ENCODE data around the gene GTF2A1. TPM values are rescaled to one million over a fixed set of nuclear protein-coding genes. Genes with fewer than 3 reads are reported as not detected.

Gene GTF2A1
- total RNA-seq, 1 donor from 2014 or later = 26.1 TPM

GRCh38 chr14:81137316-81137715 is 83.4 kb downstream of the GTF2A1 start:
- H3K4me3 ChIP-seq = no peak overlapping the region
- no peaks in the 10 kb centered on the region for H3K9me3 ChIP-seq
- no peaks in the 10 kb centered on the region for H3K27me3 ChIP-seq (ENCODE audit: low read depth)
- H3K27ac ChIP-seq = no peak overlapping the region
- DNase-seq (no peak), ATAC-seq (no peak)
- no peaks in the 10 kb centered on the region for H3K36me3 ChIP-seq
- no peak for TF ChIP-seq CTCF (IDR thresholded peaks at IDR 0.05)
- no peaks in the 10 kb centered on the region for H3K4me1 ChIP-seq
- intact Hi-C loops (cut with DNase I) = no loop called here

- H3K4me3 ChIP-seq = no peak overlapping the region
- TF ChIP-seq CTCF (IDR thresholded peaks at IDR 0.05) = no peak
- ATAC-seq = no peak
- intact Hi-C loops (cut with DNase I) = no loop called here
- H3K27ac ChIP-seq = no peak overlapping the region
- H3K36me3 ChIP-seq = no peaks in the 10 kb centered on the region
- DNase-seq = no peak
- no peaks in the 10 kb centered on the region for H3K9me3 ChIP-seq
- no peaks in the 10 kb centered on the region for H3K4me1 ChIP-seq
- no peaks in the 10 kb centered on the region for H3K27me3 ChIP-seq (ENCODE audit: low read depth)
Observed at GRCh38 chr14:81133400-81133799, 87.4 kb downstream of the GTF2A1 start.

- no peaks in the 10 kb centered on the region for H3K9me3 ChIP-seq
- no peak for ATAC-seq
- H3K36me3 ChIP-seq = no peaks in the 10 kb centered on the region
- no peak overlapping the region for H3K27ac ChIP-seq
- intact Hi-C loops (cut with DNase I) = no loop called here
- TF ChIP-seq CTCF (IDR thresholded peaks at IDR 0.05) = no peak
- H3K4me3 ChIP-seq = no peak overlapping the region
- no peak for DNase-seq
- H3K27me3 ChIP-seq (ENCODE audit: low read depth) = no peaks in the 10 kb centered on the region
- no peaks in the 10 kb centered on the region for H3K4me1 ChIP-seq
Observed at GRCh38 chr14:81132468-81132867, 88.3 kb downstream of the GTF2A1 start.

GRCh38 chr14:81129242-81129641 is 91.5 kb downstream of the GTF2A1 start:
- intact Hi-C loops (cut with DNase I) = no loop called here
- TF ChIP-seq CTCF (IDR thresholded peaks at IDR 0.05) = no peak
- no peaks in the 10 kb centered on the region for H3K9me3 ChIP-seq

GRCh38 chr14:81127785-81128184 is 93.0 kb downstream of the GTF2A1 start:
- no peak for TF ChIP-seq CTCF (IDR thresholded peaks at IDR 0.05)
- ATAC-seq (no peak), DNase-seq (no peak)
- Histone ChIP-seq H3K9me3 (no peaks in the 10 kb centered on the region), H3K4me3 (no peak overlapping the region), H3K36me3 (no peaks in the 10 kb centered on the region), H3K27ac (no peak overlapping the region), H3K4me1 (no peaks in the 10 kb centered on the region), H3K27me3 (ENCODE audit: low read depth) (no peaks in the 10 kb centered on the region)
- intact Hi-C loops (cut with DNase I) = no loop called here

More at GRCh38 chr14:81129242-81129641, 91.5 kb downstream of the GTF2A1 start:
- Histone ChIP-seq H3K27me3 (ENCODE audit: low read depth) (no peaks in the 10 kb centered on the region), H3K4me3 (no peak overlapping the region), H3K4me1 (no peaks in the 10 kb centered on the region), H3K36me3 (no peaks in the 10 kb centered on the region), H3K27ac (no peak overlapping the region)
- DNase-seq = no peak
- no peak for ATAC-seq

- no peak overlapping the region for H3K4me3 ChIP-seq
- no peaks in the 10 kb centered on the region for H3K9me3 ChIP-seq
- H3K27ac ChIP-seq = no peak overlapping the region
- H3K27me3 ChIP-seq (ENCODE audit: low read depth) = no peaks in the 10 kb centered on the region
- TF ChIP-seq CTCF (IDR thresholded peaks at IDR 0.05) = no peak
- H3K36me3 ChIP-seq = no peaks in the 10 kb centered on the region
- intact Hi-C loops (cut with DNase I) = no loop called here
- H3K4me1 ChIP-seq = no peaks in the 10 kb centered on the region
- no peak for DNase-seq
- no peak for ATAC-seq
Observed at GRCh38 chr14:81125536-81125935, 95.2 kb downstream of the GTF2A1 start.

Measured in lower lobe of right lung (tissue), 2 donors.